Hepatocyte (in vitro differentiated cells): ENCODE measurements around the gene RASIP1.
"Not testable (repeated sequence)": the region's sequence is repeated elsewhere in the genome, so short reads cannot be mapped to it uniquely, and the experiment has no call there.

Source experiments
- CTCF ChIP-seq: fragments of 200-600 bp; sonication (generic); IDR thresholded peaks from 2 replicates; pipeline ENCODE4 v1.5.1; 2016; ENCODE audit warnings: antibody characterized with exemption, mild to moderate bottlenecking; ENCODE audit not compliant: poor library complexity
- EZH2 ChIP-seq: fragments of 200-600 bp; sonication (generic); IDR thresholded peaks from 2 replicates; pipeline ENCODE4 v1.6.1; 2016; ENCODE audit warnings: antibody characterized with exemption, mild to moderate bottlenecking, borderline replicate concordance

GRCh38 chr19:48786422-48786821, 46.0 kb upstream of the RASIP1 start:
- TF ChIP-seq EZH2, CTCF: not testable (repeated sequence)
